ENCODE results near the gene RNU6-9. TPM values are rescaled to one million over a fixed set of nuclear protein-coding genes. Genes with fewer than 3 reads are reported as not detected.

RNU6-9 gene
- total and polyA plus RNA-seq, 2 donors (not counting 1 experiment from before 2014, with no cell fraction given): not detected

DNA sequence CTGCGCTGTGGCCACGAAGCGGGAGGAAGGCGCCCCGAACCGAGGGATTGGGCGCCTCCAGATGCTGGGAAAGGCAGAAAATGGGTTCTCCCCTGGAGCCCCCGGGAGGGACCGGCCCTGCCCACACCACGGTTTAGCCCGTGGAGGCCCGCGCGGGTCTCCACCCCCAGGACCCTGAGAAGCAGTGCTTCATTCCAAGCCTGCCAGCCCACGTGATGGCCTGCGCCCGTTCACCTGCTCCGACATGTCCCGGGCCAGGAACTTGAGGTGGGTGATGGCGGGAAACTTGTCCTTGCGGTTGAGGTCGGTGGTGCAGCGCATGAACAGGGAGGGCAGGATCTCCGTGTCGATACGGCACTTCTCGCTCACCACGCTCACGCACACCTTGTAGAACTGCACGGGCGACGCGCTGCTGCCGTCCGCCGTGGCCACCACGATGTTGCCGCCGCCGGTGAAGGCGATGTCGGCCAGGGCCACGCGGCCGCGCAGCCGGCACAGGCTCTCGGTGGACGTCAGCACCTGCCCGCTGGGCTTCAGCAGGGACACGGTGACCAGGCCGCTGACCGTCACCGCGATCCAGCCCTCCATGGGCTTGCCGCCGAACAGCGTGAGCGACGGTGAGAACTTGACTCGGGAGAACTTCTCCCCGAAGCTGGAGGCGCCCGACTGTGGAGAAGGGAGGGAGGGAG lies 7.6 kb upstream of the RNU6-9 start:
- H3K27ac ChIP-seq (ENCODE audit: low read length in 2 of 2): no peak overlapping the region
- H4K20me1 ChIP-seq (ENCODE audit: control insufficient read depth, insufficient read depth, low read length, poor library complexity, severe bottlenecking): peaks cover 38% of the 10 kb centered on the region
- no peak overlapping the region for H3K4me2 ChIP-seq (replicated peaks; ENCODE audit: low read depth, low read length, poor library complexity, severe bottlenecking)
- peaks cover 58% of the 10 kb centered on the region for H3K79me2 ChIP-seq (ENCODE audit: control insufficient read depth, insufficient read depth, low read length)
- H3K4me3 ChIP-seq (ENCODE audit: control extremely low read depth in 1 of 5, extremely low read depth in 1 of 5, insufficient read depth in 1 of 5, low read depth in 2 of 5, low read length in 4 of 5): no peak overlapping the region
- ChIA-PET POLR2A (no interaction called here), CTCF (interaction anchor here (0.7 kb wide), 1 partner anchor 123 kb away, joined by 3 read pairs; no protein-coding TSS in a partner anchor)
- TF ChIP-seq EZH2 (IDR thresholded peaks at IDR 0.05; ENCODE audit: borderline replicate concordance, insufficient read depth, low read depth, low read length, poor library complexity, severe bottlenecking): no peak
- TF ChIP-seq, protein P1, sequence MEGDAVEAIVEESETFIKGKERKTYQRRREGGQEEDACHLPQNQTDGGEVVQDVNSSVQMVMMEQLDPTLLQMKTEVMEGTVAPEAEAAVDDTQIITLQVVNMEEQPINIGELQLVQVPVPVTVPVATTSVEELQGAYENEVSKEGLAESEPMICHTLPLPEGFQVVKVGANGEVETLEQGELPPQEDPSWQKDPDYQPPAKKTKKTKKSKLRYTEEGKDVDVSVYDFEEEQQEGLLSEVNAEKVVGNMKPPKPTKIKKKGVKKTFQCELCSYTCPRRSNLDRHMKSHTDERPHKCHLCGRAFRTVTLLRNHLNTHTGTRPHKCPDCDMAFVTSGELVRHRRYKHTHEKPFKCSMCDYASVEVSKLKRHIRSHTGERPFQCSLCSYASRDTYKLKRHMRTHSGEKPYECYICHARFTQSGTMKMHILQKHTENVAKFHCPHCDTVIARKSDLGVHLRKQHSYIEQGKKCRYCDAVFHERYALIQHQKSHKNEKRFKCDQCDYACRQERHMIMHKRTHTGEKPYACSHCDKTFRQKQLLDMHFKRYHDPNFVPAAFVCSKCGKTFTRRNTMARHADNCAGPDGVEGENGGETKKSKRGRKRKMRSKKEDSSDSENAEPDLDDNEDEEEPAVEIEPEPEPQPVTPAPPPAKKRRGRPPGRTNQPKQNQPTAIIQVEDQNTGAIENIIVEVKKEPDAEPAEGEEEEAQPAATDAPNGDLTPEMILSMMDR (IDR thresholded peaks at IDR 0.05): no peak
- Mint-ChIP-seq H3K4me1 (peaks cover 2% of the 10 kb centered on the region), H3K27ac (no peak overlapping the region), H3K9me3 (ENCODE audit: insufficient read depth) (no peaks in the 10 kb centered on the region), H3K4me3 (no peak overlapping the region), H3K27me3 (no peaks in the 10 kb centered on the region)
- DNase-seq (no peak), ATAC-seq (ENCODE audit: low read depth) (no peak)
- no peak overlapping the region for H3K9ac ChIP-seq (ENCODE audit: low read length)
- H3K4me1 ChIP-seq (ENCODE audit: control insufficient read depth in 2 of 2, insufficient read depth in 2 of 2, low read length in 2 of 2): peaks cover 0 to 17% of the 10 kb centered on the region in 2 donors
- H3K36me3 ChIP-seq (replicated peaks in 1 of 2; ENCODE audit: control extremely low read depth in 1 of 2, control insufficient read depth in 1 of 2, extremely low read depth in 1 of 2, insufficient read depth in 2 of 2, low read length in 1 of 2): peaks cover 0 to 76% of the 10 kb centered on the region in 2 experiments
- 98% methylated on average over 64 of the region's 64 CpGs for WGBS (ENCODE audit: insufficient coverage)
- H3K27me3 ChIP-seq (replicated peaks in 1 of 4; ENCODE audit: control extremely low read depth in 1 of 4, control insufficient read depth in 3 of 4, insufficient read depth in 4 of 4, low read length in 3 of 4): no peaks in the 10 kb centered on the region
- no peaks in the 10 kb centered on the region for H3K9me3 ChIP-seq (ENCODE audit: control extremely low read depth in 1 of 3, control insufficient read depth in 2 of 3, insufficient read depth in 1 of 3, low read length in 2 of 3)
- intact Hi-C loops (cut with micrococcal nuclease): no loop called here
- H2AFZ ChIP-seq (ENCODE audit: insufficient read depth, low read depth, low read length, poor library complexity, severe bottlenecking): no peak overlapping the region

DNA sequence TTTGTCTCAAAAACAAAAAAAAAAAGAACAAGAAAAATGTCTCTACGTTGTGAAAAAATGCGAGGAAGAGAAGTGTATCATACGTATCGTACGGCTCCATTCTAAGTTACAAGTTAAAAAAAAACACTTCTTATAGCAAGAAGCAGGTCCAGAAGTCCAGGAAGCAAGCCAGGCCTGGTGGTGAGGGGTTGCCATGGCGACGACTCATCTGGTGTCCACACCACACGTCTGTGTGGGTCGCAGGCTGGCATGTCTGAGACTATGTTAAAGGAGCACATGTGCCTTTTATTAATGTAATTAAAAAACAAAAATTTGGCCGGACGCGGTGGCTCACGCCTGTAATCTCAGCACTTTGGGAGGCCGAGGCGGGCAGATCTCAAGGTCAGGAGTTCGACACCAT lies 6.2 kb upstream of the RNU6-9 start:
- Mint-ChIP-seq H3K27me3 (no peaks in the 10 kb centered on the region), H3K9me3 (ENCODE audit: insufficient read depth) (no peaks in the 10 kb centered on the region), H3K4me1 (peaks cover 6% of the 10 kb centered on the region), H3K27ac (no peak overlapping the region), H3K4me3 (no peak overlapping the region)
- Histone ChIP-seq H4K20me1 (ENCODE audit: control insufficient read depth, insufficient read depth, low read length, poor library complexity, severe bottlenecking) (peaks cover 32% of the 10 kb centered on the region), H3K4me1 (ENCODE audit: control insufficient read depth in 2 of 2, insufficient read depth in 2 of 2, low read length in 2 of 2) (peaks cover 3 to 28% of the 10 kb centered on the region in 2 donors), H3K27me3 (replicated peaks in 1 of 4; ENCODE audit: control extremely low read depth in 1 of 4, control insufficient read depth in 3 of 4, insufficient read depth in 4 of 4, low read length in 3 of 4) (no peaks in the 10 kb centered on the region), H3K79me2 (ENCODE audit: control insufficient read depth, insufficient read depth, low read length) (peaks cover 58% of the 10 kb centered on the region), H3K4me2 (replicated peaks; ENCODE audit: low read depth, low read length, poor library complexity, severe bottlenecking) (no peak overlapping the region), H3K4me3 (ENCODE audit: control extremely low read depth in 1 of 5, extremely low read depth in 1 of 5, insufficient read depth in 1 of 5, low read depth in 2 of 5, low read length in 4 of 5) (no peak overlapping the region), H3K36me3 (replicated peaks in 1 of 2; ENCODE audit: control extremely low read depth in 1 of 2, control insufficient read depth in 1 of 2, extremely low read depth in 1 of 2, insufficient read depth in 2 of 2, low read length in 1 of 2) (peaks cover 0 to 63% of the 10 kb centered on the region in 2 experiments), H3K9ac (ENCODE audit: low read length) (no peak overlapping the region), H3K9me3 (ENCODE audit: control extremely low read depth in 1 of 3, control insufficient read depth in 2 of 3, insufficient read depth in 1 of 3, low read length in 2 of 3) (no peaks in the 10 kb centered on the region), H2AFZ (ENCODE audit: insufficient read depth, low read depth, low read length, poor library complexity, severe bottlenecking) (no peak overlapping the region), H3K27ac (ENCODE audit: low read length in 2 of 2) (no peak overlapping the region)
- TF ChIP-seq EZH2 (IDR thresholded peaks at IDR 0.05; ENCODE audit: borderline replicate concordance, insufficient read depth, low read depth, low read length, poor library complexity, severe bottlenecking): no peak
- TF ChIP-seq, protein P1 (IDR thresholded peaks at IDR 0.05): no peak
- intact Hi-C loops (cut with micrococcal nuclease): no loop called here
- ATAC-seq (ENCODE audit: low read depth): no peak
- WGBS (ENCODE audit: insufficient coverage): 98% methylated on average over 7 of the region's 16 CpGs
- DNase-seq: no peak
- ChIA-PET POLR2A (no interaction called here), CTCF (no interaction called here)

Data from B cell (primary cell).